Ascending aorta (tissue), 2 donors: ENCODE data around the gene COL15A1. TPM values are rescaled to one million over a fixed set of nuclear protein-coding genes. Genes with fewer than 3 reads are reported as not detected.

Experiments
- DNase-seq, 2 donors: peaks; one replicate each; pipeline ENCODE4 v3.0.0-alpha.2; 2019; ENCODE audit warnings: low spot score in 2 of 2
- H3K27ac ChIP-seq, 2 donors: fragments of 200-600 bp; sonication (generic); one replicate each; pipeline ENCODE4 v1.5.1; 2016 to 2017; ENCODE audit warnings: mild to moderate bottlenecking in 1 of 2
- H3K27me3 ChIP-seq: fragments of 200-600 bp; sonication (generic); one replicate; pipeline ENCODE4 v1.5.1; 2017
- H3K36me3 ChIP-seq, 2 donors: fragments of 200-600 bp; sonication (generic); one replicate each; pipeline ENCODE4 v1.5.1; 2016
- H3K4me1 ChIP-seq, 2 donors: fragments of 200-600 bp; sonication (generic); one replicate each; pipeline ENCODE4 v1.5.1; 2016 to 2017; ENCODE audit warnings: mild to moderate bottlenecking in 1 of 2
- H3K4me3 ChIP-seq, 2 donors: fragments of 200-600 bp; sonication (generic); one replicate each; pipeline ENCODE4 v1.5.1; 2016 to 2017; ENCODE audit warnings: mild to moderate bottlenecking in 1 of 2
- H3K9me3 ChIP-seq, 2 donors: fragments of 200-600 bp; sonication (generic); one replicate each; pipeline ENCODE4 v1.5.1; 2016
- CTCF ChIP-seq, 3 experiments: fragments of 200-600 bp in 2 of 3; fragments of 450-650 bp in 1 of 3; sonication (generic) in 2 of 3; IDR thresholded peaks; one replicate each; pipeline ENCODE4 v1.5.1; 2016 to 2019; ENCODE audit warnings: antibody characterized with exemption in 3 of 3, mild to moderate bottlenecking in 1 of 3, moderate library complexity in 1 of 3
- intact Hi-C: fragments of 100-400 bp; cut with DNase I; formaldehyde crosslinking; loops from one replicate; pipeline ENCODE4 v1.15.1; 2023
- total RNA-seq: library from RNA; depleted of rRNA; stranded (reverse); fragments of >200 nt; gene quantifications from one replicate; pipeline ENCODE4 v1.1.0, GENCODE V29; 2016

The COL15A1 gene
- total RNA-seq, 1 donor from 2014 or later = 58.6 TPM

- H3K27ac ChIP-seq = no peak overlapping the region
- no peaks in the 10 kb centered on the region for H3K36me3 ChIP-seq
- no peak overlapping the region for H3K4me3 ChIP-seq
- H3K9me3 ChIP-seq = no peaks in the 10 kb centered on the region
- no peaks in the 10 kb centered on the region for H3K4me1 ChIP-seq
- DNase-seq = no peak
- H3K27me3 ChIP-seq = no peaks in the 10 kb centered on the region
- intact Hi-C loops = no loop called here
- no peak for TF ChIP-seq CTCF (IDR thresholded peaks at IDR 0.05)
Observed at GRCh38 chr9:98915599-98915998, 28.1 kb upstream of the COL15A1 start.

GRCh38 chr9:98916660-98917059, 27.0 kb upstream of the COL15A1 start:
- Histone ChIP-seq H3K9me3 (no peaks in the 10 kb centered on the region), H3K4me1 (no peaks in the 10 kb centered on the region), H3K36me3 (no peaks in the 10 kb centered on the region), H3K27ac (no peak overlapping the region), H3K4me3 (no peak overlapping the region), H3K27me3 (no peaks in the 10 kb centered on the region)
- DNase-seq = no peak
- TF ChIP-seq CTCF (IDR thresholded peaks at IDR 0.05) = no peak
- intact Hi-C loops = no loop called here

GRCh38 chr9:98917746-98918487, 25.8 kb upstream of the COL15A1 start:
- Histone ChIP-seq H3K4me1 (no peaks in the 10 kb centered on the region), H3K27me3 (no peaks in the 10 kb centered on the region), H3K9me3 (no peaks in the 10 kb centered on the region), H3K36me3 (no peaks in the 10 kb centered on the region), H3K27ac (no peak overlapping the region), H3K4me3 (no peak overlapping the region)
- intact Hi-C loops = no loop called here
- TF ChIP-seq CTCF (IDR thresholded peaks at IDR 0.05) = no peak
- no peak for DNase-seq

GRCh38 chr9:98921732-98922131, 22.0 kb upstream of the COL15A1 start:
- H3K4me1 ChIP-seq = no peaks in the 10 kb centered on the region
- DNase-seq = no peak
- no peaks in the 10 kb centered on the region for H3K36me3 ChIP-seq
- intact Hi-C loops = no loop called here
- H3K9me3 ChIP-seq = no peaks in the 10 kb centered on the region
- TF ChIP-seq CTCF (IDR thresholded peaks at IDR 0.05) = no peak
- no peak overlapping the region for H3K4me3 ChIP-seq
- H3K27me3 ChIP-seq = no peaks in the 10 kb centered on the region
- H3K27ac ChIP-seq = no peak overlapping the region

- Histone ChIP-seq H3K36me3 (no peaks in the 10 kb centered on the region), H3K27me3 (no peaks in the 10 kb centered on the region), H3K4me3 (no peak overlapping the region), H3K9me3 (no peaks in the 10 kb centered on the region), H3K27ac (no peak overlapping the region), H3K4me1 (no peaks in the 10 kb centered on the region)
- TF ChIP-seq CTCF (IDR thresholded peaks at IDR 0.05) = no peak
- DNase-seq = no peak
- intact Hi-C loops = no loop called here
Observed at GRCh38 chr9:98922721-98923435, 20.8 kb upstream of the COL15A1 start.
